IMR-90 (cell line): ENCODE measurements around the gene TOR2A.

Experiments used
- BHLHE40 ChIP-seq: fragments of 150-350 bp; IDR thresholded peaks from 2 replicates; pipeline ENCODE4 v1.6.1; 2016; ENCODE audit warnings: mild to moderate bottlenecking, low read depth, low read length
- CEBPB ChIP-seq: IDR thresholded peaks from 2 replicates; pipeline ENCODE4 v1.6.1; 2012; ENCODE audit warnings: low read depth, low read length, improper control_type of control experiment
- CHD1 ChIP-seq: IDR thresholded peaks from 2 replicates; pipeline ENCODE4 v1.6.1; 2012; ENCODE audit warnings: low read depth, low read length, improper control_type of control experiment
- CTCF ChIP-seq: conservative IDR thresholded peaks from 2 replicates; pipeline ENCODE4 v1.5.1; 2012; ENCODE audit warnings: mild to moderate bottlenecking, low read depth, low read length, improper control_type of control experiment
- ELK1 ChIP-seq: fragments of 150-350 bp; IDR thresholded peaks from 2 replicates; pipeline ENCODE4 v1.6.1; 2016; ENCODE audit warnings: low read depth, mild to moderate bottlenecking, low read length, moderate library complexity, borderline replicate concordance
- FOS ChIP-seq: fragments of 150-350 bp; IDR thresholded peaks from 2 replicates; pipeline ENCODE4 v1.6.1; 2016; ENCODE audit warnings: low read depth, low read length
- MAFK ChIP-seq: IDR thresholded peaks from 2 replicates; pipeline ENCODE4 v1.6.1; 2012; ENCODE audit warnings: low read depth, low read length, improper control_type of control experiment
- MAZ ChIP-seq: IDR thresholded peaks from 2 replicates; pipeline ENCODE4 v1.6.1; 2012; ENCODE audit warnings: low read depth, mild to moderate bottlenecking, low read length, improper control_type of control experiment, moderate library complexity, borderline replicate concordance
- MXI1 ChIP-seq: IDR thresholded peaks from 2 replicates; pipeline ENCODE4 v1.6.1; 2012; ENCODE audit warnings: low read depth, mild to moderate bottlenecking, low read length, moderate library complexity, borderline replicate concordance
- POLR2A ChIP-seq: IDR thresholded peaks from 2 replicates; pipeline ENCODE4 v1.6.1; 2012; ENCODE audit warnings: mild to moderate bottlenecking, low read depth, low read length
- RCOR1 ChIP-seq: IDR thresholded peaks from 2 replicates; pipeline ENCODE4 v1.6.1; 2012; ENCODE audit warnings: mild to moderate bottlenecking, low read length, improper control_type of control experiment; ENCODE audit not compliant: insufficient replicate concordance
- RFX5 ChIP-seq: IDR thresholded peaks from 2 replicates; pipeline ENCODE4 v1.8.0; 2012; ENCODE audit warnings: low read depth, mild to moderate bottlenecking, low read length, moderate library complexity
- SMC3 ChIP-seq: fragments of 150-350 bp; IDR thresholded peaks from 2 replicates; pipeline ENCODE4 v1.6.1; 2016; ENCODE audit warnings: low read depth, mild to moderate bottlenecking, antibody characterized with exemption, low read length, moderate library complexity
- USF2 ChIP-seq: fragments of 150-350 bp; IDR thresholded peaks from 2 replicates; pipeline ENCODE4 v1.6.1; 2017; ENCODE audit warnings: mild to moderate bottlenecking, antibody characterized with exemption, low read length, low read depth

- no peak for TF ChIP-seq CTCF
- no peak for TF ChIP-seq CHD1
- TF ChIP-seq POLR2A, result no peak
- TF ChIP-seq FOS, result no peak
- no peak for TF ChIP-seq SMC3
- no peak for TF ChIP-seq CEBPB
- no peak for TF ChIP-seq RCOR1
- TF ChIP-seq ELK1, result no peak
- no peak for TF ChIP-seq RFX5
- TF ChIP-seq MXI1, result no peak
- TF ChIP-seq USF2, result no peak
- no peak for TF ChIP-seq MAZ
- no peak for TF ChIP-seq MAFK
- TF ChIP-seq BHLHE40, result no peak
These were observed 4.7 kb upstream of the TOR2A start for GRCh38 chr9:127739614-127740330.
